GM12891 (cell line): ENCODE results near the gene MED1.

Experiments used
- POLR2A ChIP-seq: IDR thresholded peaks from 2 replicates; pipeline ENCODE4 v1.6.1; 2011; ENCODE audit warnings: low read depth, low read length, control low read depth
- POLR2AphosphoS5 ChIP-seq: IDR thresholded peaks from 2 replicates; pipeline ENCODE4 v1.6.1; 2011; ENCODE audit warnings: low read depth, low read length, control low read depth
- POU2F2 ChIP-seq: IDR thresholded peaks from 2 replicates; pipeline ENCODE4 v1.6.1; 2011; ENCODE audit warnings: low read depth, mild to moderate bottlenecking, control low read depth, low read length, moderate library complexity
- SPI1 ChIP-seq: IDR thresholded peaks from 2 replicates; pipeline ENCODE4 v1.6.1; 2011; ENCODE audit warnings: low read depth, low read length, control low read depth

- TF ChIP-seq POLR2A (no peak), POU2F2 (no peak), POLR2AphosphoS5 (no peak), SPI1 (peak; percentile 25; the same call in 1 of the 2 replicates)
These were observed 35.2 kb upstream of the MED1 start for GRCh38 chr17:39486242-39486641.
